Stimulated activated CD8-positive, alpha-beta memory T cell treated with anti-CD3 and anti-CD28 coated beads, Interleukin-7, amount 100 ng/mL, for 4 hours (primary cell): ENCODE results near the gene REG1A.

Experiments used
- DNase-seq, 2 donors: peaks; one replicate each; pipeline ENCODE4 v3.0.0-alpha.2; 2020; ENCODE audit warnings: low read depth in 2 of 2

REG1A gene

DNA sequence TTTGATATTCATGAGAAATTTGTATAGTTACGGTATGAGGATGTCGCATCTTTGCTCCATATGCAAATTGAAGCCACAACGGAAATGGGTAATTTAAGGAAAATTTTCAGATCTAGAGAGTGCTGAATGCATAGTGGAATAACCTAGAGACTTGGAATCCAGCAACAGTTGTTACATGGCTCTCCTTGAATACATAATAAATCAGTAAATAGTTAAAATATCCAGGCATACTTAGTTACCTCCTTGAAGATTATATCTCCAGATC is 5.4 kb downstream of the REG1A start:
- no peak for DNase-seq

DNA sequence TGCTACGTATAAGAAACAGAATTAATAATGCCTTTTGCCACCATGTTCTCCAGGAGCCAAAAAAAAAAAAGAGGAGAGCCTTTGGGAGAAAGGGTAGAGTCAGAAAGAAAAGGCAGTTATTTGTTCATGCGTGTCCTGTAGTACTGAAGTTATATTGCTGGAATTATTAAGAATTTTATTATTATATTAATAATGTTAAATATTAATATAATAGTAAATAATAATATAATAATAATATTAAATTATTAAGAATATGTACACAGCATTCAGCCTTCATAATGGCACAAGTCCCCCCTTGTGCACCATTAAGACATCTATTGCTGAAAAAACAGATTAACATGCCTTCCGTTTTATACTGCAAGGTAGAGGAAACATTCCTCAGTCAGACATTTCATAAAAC is 8.1 kb downstream of the REG1A start:
- no peak for DNase-seq

DNA sequence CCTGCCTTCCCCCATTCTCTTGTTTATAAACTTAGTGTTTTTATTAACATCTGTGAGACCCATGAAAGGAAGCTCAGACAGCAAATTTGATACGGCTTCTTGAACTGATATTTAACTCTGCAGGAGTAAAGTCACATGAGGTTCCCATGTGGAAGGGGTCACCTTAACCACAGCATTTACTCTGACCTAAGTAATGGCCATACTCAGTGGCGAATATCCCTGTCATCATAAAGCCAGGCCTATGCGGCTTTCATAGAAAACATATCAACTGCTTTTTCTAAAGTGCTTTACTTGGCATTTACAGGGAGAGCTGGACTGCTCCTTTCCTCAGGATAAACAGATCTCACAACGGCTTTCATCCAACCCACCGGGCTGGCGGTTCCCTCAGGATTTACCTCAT is 9.0 kb downstream of the REG1A start:
- no peak for DNase-seq

DNA sequence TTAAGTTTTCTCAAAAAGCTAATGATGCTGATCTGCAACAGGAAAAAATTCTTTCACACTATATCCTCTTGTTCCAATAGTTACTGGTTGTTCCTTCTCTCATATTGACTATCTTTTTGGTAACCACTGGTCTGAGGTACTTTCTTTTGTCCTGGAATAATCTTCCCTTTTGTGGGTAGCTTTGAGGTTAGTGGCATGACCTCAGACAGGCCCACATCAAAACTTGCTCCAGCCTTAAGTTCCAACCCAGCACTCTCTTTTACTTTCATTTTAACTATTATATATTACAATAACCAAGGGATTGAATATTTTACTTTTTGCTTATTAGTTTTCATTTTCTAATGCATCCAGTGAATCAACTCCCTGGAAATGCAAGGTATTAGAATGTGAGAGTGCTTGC is 9.5 kb downstream of the REG1A start:
- no peak for DNase-seq

DNA sequence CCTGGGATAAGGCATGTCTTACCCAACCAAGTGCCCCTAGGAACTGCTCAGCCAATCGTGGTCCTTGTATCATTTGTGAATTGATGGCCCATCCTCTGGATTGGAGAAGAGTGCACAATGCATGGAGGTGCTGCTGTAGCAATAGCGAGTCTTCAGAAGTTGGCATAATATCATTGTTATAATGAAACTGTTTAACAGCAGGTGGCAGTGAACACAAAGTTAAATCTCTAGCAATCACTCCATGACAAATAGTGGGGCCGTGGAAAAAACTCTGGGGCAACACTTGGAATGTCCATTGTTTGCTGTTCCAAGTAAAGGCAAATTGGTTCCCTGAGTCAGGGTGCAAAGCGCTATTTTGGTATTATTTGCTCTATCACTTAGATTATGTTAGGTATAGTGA is 11.4 kb downstream of the REG1A start:
- no peak for DNase-seq

DNA sequence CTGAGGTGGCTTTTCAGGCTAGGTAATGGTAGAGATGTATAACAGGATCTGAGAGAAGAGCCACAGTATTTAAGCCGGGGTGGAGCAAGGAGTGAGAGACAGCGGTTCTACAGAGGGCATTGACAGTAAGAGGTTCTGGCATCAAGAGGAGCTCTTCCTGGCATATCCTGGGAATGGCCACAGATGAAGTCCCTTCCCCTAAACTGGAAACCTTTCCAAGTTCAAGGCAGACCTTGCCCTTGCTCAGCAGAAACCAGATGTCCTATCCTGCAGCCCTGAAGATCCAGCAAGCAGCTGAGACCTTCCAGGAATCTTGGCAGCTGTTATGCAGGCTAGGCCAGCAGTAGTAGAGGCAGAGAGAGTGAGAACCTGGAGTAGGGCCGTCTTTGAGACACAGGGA is 18.1 kb downstream of the REG1A start:
- no peak for DNase-seq

DNA sequence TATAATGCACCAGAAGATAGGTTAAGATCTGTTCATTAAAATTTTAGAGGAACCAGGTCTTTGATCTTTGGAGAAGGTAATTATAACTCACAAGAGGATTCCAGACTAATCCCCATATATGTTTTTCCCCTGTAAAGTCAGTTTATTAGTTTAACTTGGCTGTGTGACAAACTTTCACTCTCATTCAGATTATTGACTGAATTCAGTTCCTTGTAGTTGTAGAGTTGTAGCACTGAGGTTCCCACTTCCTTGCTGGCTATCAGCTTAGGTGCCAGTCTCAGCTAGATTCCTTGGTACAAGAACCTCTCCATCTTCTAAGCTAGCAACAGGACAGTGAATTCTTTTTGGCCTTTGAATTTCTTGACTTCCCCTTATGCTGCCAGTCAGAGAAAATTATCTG is 19.1 kb downstream of the REG1A start:
- no peak for DNase-seq

DNA sequence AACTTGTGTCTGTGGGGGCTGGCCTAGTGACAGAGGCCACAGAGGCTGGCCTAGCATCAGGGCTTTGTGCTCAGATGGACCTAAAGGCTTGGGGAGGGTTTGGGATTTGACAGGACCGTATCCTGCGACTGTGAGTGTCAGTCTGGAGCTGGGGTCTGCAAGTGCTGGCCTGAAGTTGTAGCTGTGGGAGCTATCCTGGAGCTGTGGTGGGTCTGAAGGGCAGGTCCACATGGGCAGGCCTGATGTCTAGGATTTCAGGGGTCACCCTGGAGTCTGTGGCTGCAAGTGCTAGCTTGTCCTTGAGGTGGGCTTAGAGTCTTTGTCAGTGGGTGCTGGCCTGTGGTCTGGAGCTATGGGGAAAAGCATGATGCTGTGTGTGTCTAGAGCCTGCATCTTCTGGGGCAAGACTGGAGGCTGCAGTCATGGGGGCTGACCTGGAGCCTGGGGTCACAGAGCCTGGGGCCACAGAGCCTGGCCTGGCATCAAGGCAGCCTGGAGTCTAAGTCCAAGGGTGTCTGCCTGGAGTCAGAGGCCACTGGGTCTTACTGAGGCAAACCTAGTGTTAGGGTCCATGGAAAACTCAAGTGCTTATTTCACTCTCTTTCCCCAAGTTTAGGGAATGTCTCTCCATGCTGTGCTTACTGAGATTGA is 35.7 kb downstream of the REG1A start:
- DNase-seq: no peak

DNA sequence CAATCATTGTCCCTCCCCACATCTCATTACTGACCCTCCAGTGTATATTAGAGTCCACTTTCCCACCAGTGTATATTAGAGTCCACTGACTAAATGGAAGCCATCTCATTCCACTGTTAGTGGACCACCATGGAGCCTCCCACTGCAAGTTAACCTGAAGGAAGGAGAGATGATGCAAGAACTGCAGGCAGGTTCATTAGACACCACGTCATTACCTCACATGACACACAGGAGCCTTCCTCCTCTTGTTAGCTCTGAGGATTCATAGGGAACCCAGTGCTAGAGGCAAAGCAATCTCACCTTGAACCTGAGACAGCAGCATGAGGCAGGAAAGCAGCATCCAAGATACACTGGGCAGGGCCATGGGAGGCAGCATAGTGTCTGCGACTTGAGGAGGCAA is 38.7 kb downstream of the REG1A start:
- DNase-seq: no peak

DNA sequence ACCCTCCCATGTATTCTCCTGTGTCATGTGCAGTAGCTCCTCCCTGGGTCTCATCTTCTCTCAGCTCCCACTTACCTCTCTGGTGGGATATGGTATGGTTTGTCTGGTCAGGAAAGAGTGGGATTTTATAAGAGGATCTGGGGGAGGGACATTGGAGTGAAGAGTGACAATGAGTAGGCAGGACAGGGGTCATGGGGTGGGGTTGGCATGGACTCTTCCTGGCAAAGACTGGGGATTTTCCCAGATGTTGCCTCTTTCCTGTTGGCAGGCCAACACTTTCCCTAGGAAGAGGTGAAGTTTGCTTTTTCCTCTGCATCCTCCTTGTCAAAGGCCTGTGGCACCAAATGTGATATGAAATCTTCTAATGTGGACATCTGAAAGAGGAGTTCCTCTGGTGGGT is 39.4 kb downstream of the REG1A start, which contains the start of gene REG3A:
Gene REG3A, minus strand, starts transcription at position 101 of the 400 bp plus-strand sequence. CDS start 348 bp downstream, outside the sequence.
- no peak for DNase-seq

DNA sequence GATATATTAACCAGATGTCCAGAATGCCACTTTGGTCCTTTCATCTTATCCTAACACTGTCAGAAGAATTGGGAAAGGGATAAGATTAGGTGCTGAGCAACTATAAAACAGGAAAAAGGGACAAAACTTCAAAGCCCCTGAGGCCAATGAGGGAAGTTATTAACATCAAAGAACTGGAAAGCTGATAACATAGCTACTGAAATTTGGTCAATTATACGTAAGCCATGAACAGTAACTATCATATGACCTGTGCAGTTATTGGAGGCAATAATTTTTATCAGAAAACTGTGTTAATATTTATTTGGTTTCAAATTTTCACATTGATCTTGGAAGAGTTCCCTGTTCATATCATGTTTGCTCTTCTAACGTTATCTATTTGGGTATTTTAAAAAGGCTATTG is 41.8 kb downstream of the REG1A start:
- DNase-seq: no peak

DNA sequence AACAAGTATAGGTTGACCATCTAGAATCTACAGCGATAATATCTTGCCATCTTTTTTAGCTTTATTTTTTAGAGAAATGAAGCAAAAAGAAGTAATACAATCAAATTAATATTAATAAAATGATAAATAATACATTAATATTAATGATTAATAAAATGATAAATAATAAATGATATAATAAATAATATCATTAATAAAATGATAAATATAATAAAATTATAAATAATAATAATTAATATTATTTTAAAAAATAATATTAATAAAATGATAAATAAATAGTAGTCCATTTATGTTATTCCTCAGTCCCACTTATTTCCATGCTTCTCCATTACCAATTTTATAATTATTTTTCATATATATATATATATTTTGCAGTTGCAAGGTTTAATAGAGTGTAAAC is 42.5 kb downstream of the REG1A start:
- DNase-seq: no peak

DNA sequence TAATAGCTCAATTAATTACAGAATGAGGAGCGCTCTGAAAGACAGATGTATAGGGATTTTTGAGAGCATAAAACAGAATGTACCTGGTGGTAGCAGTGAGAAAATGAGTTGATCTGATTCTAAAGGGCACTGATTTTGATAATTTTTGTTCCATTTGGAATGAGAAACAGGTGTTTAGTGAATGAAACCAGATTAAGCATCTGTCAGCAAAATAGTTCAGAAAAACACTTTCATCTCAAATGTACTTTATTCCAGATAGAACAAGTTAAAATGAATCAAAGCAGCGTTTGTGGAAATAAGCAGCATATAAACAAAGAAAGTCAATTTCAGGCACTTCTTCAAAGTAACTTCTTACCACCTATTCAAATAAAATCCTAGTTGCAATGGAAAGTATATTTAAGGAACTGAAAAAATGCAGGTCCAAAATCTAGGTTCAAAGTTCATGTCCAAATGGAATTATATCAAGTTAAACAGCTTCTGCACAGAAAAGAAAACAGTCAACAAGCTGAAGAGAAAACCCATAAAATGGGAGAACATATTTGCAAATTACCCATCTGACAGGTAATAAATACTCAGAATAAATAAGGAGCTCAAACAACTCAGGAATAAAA is 51.2 kb downstream of the REG1A start:
- no peak for DNase-seq
